Neuron (in vitro differentiated cells): Measurements from ENCODE around the gene WNT7A.

Experiments used
- H2AFZ ChIP-seq: one replicate; pipeline ENCODE4 v1.6.1; 2013; ENCODE audit warnings: low read depth, mild to moderate bottlenecking, inconsistent platforms, low read length, moderate library complexity
- H3K27me3 ChIP-seq: one replicate; pipeline ENCODE4 v1.6.1; 2013; ENCODE audit warnings: low read length; ENCODE audit not compliant: insufficient read depth
- H3K36me3 ChIP-seq: one replicate; pipeline ENCODE4 v1.6.1; 2013; ENCODE audit warnings: low read length; ENCODE audit not compliant: insufficient read depth
- H3K4me1 ChIP-seq: one replicate; pipeline ENCODE4 v1.6.1; 2013; ENCODE audit warnings: low read length; ENCODE audit not compliant: insufficient read depth
- H3K4me3 ChIP-seq: 2 replicates; pipeline ENCODE4 v1.5.1; 2013; ENCODE audit warnings: mild to moderate bottlenecking, low read length, moderate library complexity
- H3K9me3 ChIP-seq: one replicate; pipeline ENCODE4 v1.6.1; 2013; ENCODE audit warnings: low read length

The WNT7A gene

GRCh38 chr3:13880811-13881156 is 913 bp upstream of the WNT7A start:
- peaks cover 15% of the 10 kb centered on the region for H3K27me3 ChIP-seq
- no peak overlapping the region for H2AFZ ChIP-seq
- peaks cover 7% of the 10 kb centered on the region for H3K36me3 ChIP-seq
- peaks cover 8% of the 10 kb centered on the region for H3K9me3 ChIP-seq
- peak overlapping the region; percentile 81 for H3K4me3 ChIP-seq
- H3K4me1 ChIP-seq, result peaks cover 20% of the 10 kb centered on the region

- Histone ChIP-seq H2AFZ (peak overlapping the region; percentile 3), H3K27me3 (peaks cover 15% of the 10 kb centered on the region), H3K36me3 (peaks cover 22% of the 10 kb centered on the region), H3K4me1 (peaks cover 20% of the 10 kb centered on the region), H3K4me3 (peak overlapping the region; percentile 81), H3K9me3 (peaks cover 8% of the 10 kb centered on the region)
Observed at GRCh38 chr3:13879102-13879945, 547 bp downstream of the WNT7A start.

GRCh38 chr3:13878281-13879101 is 1.4 kb downstream of the WNT7A start:
- peaks cover 30% of the 10 kb centered on the region for H3K36me3 ChIP-seq
- H3K4me1 ChIP-seq, result peaks cover 26% of the 10 kb centered on the region
- H3K27me3 ChIP-seq, result peaks cover 7% of the 10 kb centered on the region
- H3K4me3 ChIP-seq, result peak overlapping the region; percentile 81
- H3K9me3 ChIP-seq, result peaks cover 8% of the 10 kb centered on the region
- H2AFZ ChIP-seq, result peak overlapping the region; percentile 3

GRCh38 chr3:13877911-13878280 is 2.0 kb downstream of the WNT7A start:
- no peak overlapping the region for H2AFZ ChIP-seq
- peak overlapping the region; percentile 81 for H3K4me3 ChIP-seq
- peaks cover 4% of the 10 kb centered on the region for H3K27me3 ChIP-seq
- peaks cover 36% of the 10 kb centered on the region for H3K36me3 ChIP-seq
- peaks cover 26% of the 10 kb centered on the region for H3K4me1 ChIP-seq
- H3K9me3 ChIP-seq, result peaks cover 8% of the 10 kb centered on the region

- peaks cover 13% of the 10 kb centered on the region for H3K9me3 ChIP-seq
- H2AFZ ChIP-seq, result no peak overlapping the region
- no peak overlapping the region for H3K4me3 ChIP-seq
- no peaks in the 10 kb centered on the region for H3K27me3 ChIP-seq
- peaks cover 50% of the 10 kb centered on the region for H3K36me3 ChIP-seq
- peaks cover 26% of the 10 kb centered on the region for H3K4me1 ChIP-seq
Observed at GRCh38 chr3:13876451-13877100, 3.3 kb downstream of the WNT7A start.

- Histone ChIP-seq H3K36me3 (peaks cover 66% of the 10 kb centered on the region), H3K27me3 (no peaks in the 10 kb centered on the region), H3K9me3 (peaks cover 24% of the 10 kb centered on the region), H3K4me3 (no peak overlapping the region), H3K4me1 (peaks cover 22% of the 10 kb centered on the region), H2AFZ (no peak overlapping the region)
Observed at GRCh38 chr3:13874891-13875290, 5.0 kb downstream of the WNT7A start.

- Histone ChIP-seq H3K27me3 (no peaks in the 10 kb centered on the region), H2AFZ (no peak overlapping the region), H3K4me1 (peaks cover 25% of the 10 kb centered on the region), H3K36me3 (peaks cover 66% of the 10 kb centered on the region), H3K9me3 (peaks cover 24% of the 10 kb centered on the region), H3K4me3 (no peak overlapping the region)
Observed at GRCh38 chr3:13873818-13874217, 6.1 kb downstream of the WNT7A start.

GRCh38 chr3:13872451-13872850 is 7.4 kb downstream of the WNT7A start:
- Histone ChIP-seq H3K27me3 (no peaks in the 10 kb centered on the region), H3K4me1 (peaks cover 27% of the 10 kb centered on the region), H3K9me3 (peaks cover 24% of the 10 kb centered on the region), H3K4me3 (no peak overlapping the region), H3K36me3 (peaks cover 75% of the 10 kb centered on the region), H2AFZ (no peak overlapping the region)

- peaks cover 26% of the 10 kb centered on the region for H3K4me1 ChIP-seq
- H3K9me3 ChIP-seq, result peaks cover 24% of the 10 kb centered on the region
- no peak overlapping the region for H2AFZ ChIP-seq
- no peaks in the 10 kb centered on the region for H3K27me3 ChIP-seq
- no peak overlapping the region for H3K4me3 ChIP-seq
- H3K36me3 ChIP-seq, result peaks cover 79% of the 10 kb centered on the region
Observed at GRCh38 chr3:13871791-13872190, 8.1 kb downstream of the WNT7A start.

GRCh38 chr3:13870902-13871301 is 9.0 kb downstream of the WNT7A start:
- peaks cover 24% of the 10 kb centered on the region for H3K4me1 ChIP-seq
- no peak overlapping the region for H2AFZ ChIP-seq
- H3K9me3 ChIP-seq, result peaks cover 20% of the 10 kb centered on the region
- H3K27me3 ChIP-seq, result no peaks in the 10 kb centered on the region
- H3K36me3 ChIP-seq, result peaks cover 83% of the 10 kb centered on the region
- H3K4me3 ChIP-seq, result no peak overlapping the region

- H3K4me3 ChIP-seq, result no peak overlapping the region
- peaks cover 83% of the 10 kb centered on the region for H3K36me3 ChIP-seq
- H3K27me3 ChIP-seq, result no peaks in the 10 kb centered on the region
- H3K4me1 ChIP-seq, result peaks cover 32% of the 10 kb centered on the region
- H3K9me3 ChIP-seq, result peaks cover 20% of the 10 kb centered on the region
- no peak overlapping the region for H2AFZ ChIP-seq
Observed at GRCh38 chr3:13869761-13870343, 10.0 kb downstream of the WNT7A start.

GRCh38 chr3:13868844-13869724 is 10.8 kb downstream of the WNT7A start:
- H3K9me3 ChIP-seq, result peaks cover 20% of the 10 kb centered on the region
- H2AFZ ChIP-seq, result no peak overlapping the region
- peaks cover 38% of the 10 kb centered on the region for H3K4me1 ChIP-seq
- H3K36me3 ChIP-seq, result peaks cover 78% of the 10 kb centered on the region
- no peak overlapping the region for H3K4me3 ChIP-seq
- H3K27me3 ChIP-seq, result no peaks in the 10 kb centered on the region
